HG02763 (cell line): Measurements from ENCODE around the gene LBX2.
A peak's percentile ranks its signal among the peaks of the same experiment; 100 is the strongest.

Experiments
- ATAC-seq: cut with Tn5 transposase; IDR thresholded peaks from one replicate; pipeline ENCODE4 v1.9.1; 2021; ENCODE audit warnings: mild to moderate bottlenecking, moderate library complexity; ENCODE audit not compliant: unreplicated experiment

Gene LBX2, protein sequence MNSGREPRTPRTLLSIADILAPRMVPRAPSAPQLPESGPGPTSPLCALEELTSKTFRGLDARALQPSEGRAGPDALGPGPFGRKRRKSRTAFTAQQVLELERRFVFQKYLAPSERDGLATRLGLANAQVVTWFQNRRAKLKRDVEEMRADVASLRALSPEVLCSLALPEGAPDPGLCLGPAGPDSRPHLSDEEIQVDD

DNA sequence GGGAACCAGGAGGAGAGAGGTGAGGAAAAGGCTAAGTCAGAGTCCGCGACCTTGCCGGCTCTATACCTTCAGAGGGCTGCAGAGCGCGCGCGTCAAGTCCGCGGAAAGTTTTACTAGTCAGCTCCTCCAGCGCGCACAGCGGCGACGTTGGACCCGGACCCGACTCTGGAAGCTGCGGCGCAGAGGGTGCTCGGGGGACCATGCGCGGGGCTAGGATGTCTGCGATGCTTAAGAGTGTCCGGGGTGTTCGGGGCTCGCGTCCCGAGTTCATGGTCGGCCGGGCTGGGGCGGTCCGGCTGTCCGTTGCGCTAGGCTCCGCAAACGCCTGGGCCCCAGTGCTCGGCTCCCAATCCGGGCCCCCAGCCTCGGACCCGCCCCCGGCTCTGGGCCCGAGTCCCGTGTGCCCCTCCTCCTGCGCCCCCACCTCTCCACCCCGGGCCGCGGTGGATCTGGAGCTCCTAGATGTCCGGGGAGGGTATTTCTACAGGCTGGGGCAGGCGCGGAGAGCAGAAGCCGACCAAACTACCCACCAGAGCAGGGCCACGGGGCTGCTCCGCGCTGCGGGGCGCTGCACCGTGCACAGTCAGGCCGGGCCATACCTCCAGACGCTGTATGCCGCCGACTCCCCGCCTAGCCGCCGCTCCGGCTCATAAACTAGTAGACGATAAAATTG, at the start of gene LBX2:
Gene LBX2, minus strand, starts transcription at position 337 of the 673 bp plus-strand sequence. Its CDS starts 66 bp downstream, at position 271.
- no peak for ATAC-seq

- ATAC-seq: no peak
Measured at GRCh38 chr2:74548285-74548899, 49.0 kb upstream of the LBX2 start.

- ATAC-seq: no peak
Measured at GRCh38 chr2:74546004-74546403, 46.6 kb upstream of the LBX2 start.

DNA sequence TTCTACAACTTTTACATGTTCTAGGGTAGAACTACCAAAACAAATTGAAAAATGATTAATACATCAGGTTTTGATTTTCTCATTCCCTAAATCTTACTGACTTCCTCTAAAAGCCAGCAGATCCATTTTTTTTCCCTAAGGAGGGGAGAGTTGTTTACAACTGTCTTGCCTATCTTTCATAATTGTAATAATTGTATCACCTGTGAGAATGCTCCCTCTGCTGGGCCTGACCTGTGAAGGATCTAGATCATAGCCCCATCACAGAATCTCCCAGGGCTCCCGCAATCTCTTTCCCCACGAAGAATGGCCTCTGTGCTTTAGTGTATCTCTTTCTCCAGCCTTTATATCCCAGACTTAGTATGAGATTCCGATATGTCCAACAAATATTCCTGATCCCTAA, 45.2 kb upstream of the LBX2 start:
- no peak for ATAC-seq

DNA sequence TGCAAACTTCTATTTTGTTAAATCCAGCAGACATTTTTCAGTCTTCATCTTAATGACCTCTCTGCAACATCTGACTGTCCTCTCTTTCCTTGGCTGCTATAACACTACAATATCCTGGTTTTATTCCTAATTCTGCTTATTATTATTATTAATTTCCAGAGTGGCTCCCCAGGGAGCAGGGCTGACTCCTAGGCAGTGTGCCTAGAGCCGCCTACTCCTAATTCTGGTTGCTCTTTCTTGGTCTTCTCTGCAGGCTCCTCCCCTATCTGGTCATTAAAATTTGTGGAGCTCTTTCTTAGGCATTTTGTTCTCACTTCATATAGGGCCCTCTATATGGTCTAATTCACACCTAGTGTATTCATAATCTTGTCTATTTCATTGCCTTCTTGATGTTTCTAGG, 43.6 kb upstream of the LBX2 start:
- ATAC-seq: no peak

GRCh38 chr2:74540291-74540690, 40.9 kb upstream of the LBX2 start:
- no peak for ATAC-seq

- ATAC-seq: no peak
Measured at GRCh38 chr2:74538881-74539339, 39.5 kb upstream of the LBX2 start.

GRCh38 chr2:74537140-74537539, 37.7 kb upstream of the LBX2 start:
- ATAC-seq: no peak

DNA sequence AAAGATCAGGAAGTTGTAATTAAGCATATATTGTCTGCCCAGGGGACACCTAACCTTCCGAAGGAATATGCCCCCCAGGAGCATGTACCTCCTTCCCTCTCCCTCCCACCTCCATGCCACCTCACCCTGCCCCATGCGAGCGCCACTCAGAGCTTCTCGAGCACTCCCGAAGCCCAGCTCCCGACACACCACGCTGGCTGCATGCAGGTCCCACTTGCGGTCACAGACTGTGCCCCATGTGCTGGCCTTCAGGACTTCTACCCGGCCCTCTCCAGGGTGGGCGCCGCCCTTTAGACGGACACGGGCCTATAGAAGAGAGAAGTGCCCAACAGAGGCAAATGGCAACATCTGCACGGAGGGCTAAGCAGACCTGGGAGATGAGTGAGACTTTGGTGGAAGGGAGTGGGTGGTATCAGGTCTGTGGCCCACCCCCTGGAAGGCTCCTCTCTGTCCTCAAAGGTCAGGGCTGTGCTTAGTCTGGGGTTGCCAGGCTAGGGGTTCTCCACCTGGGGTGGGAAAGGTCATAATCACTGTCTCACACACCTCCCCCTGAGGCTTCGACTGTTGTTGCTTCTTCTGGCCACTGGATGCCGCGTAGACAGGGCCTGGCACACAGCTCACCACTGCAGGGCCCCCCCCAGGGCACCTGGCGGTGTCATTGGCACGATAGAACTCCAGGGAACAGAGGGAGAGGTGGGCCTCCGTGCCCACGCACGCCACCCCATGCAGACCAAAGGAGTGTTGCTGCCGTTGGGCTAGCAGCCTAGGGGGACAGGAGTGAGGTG, 37.0 kb upstream of the LBX2 start:
- no peak for ATAC-seq

DNA sequence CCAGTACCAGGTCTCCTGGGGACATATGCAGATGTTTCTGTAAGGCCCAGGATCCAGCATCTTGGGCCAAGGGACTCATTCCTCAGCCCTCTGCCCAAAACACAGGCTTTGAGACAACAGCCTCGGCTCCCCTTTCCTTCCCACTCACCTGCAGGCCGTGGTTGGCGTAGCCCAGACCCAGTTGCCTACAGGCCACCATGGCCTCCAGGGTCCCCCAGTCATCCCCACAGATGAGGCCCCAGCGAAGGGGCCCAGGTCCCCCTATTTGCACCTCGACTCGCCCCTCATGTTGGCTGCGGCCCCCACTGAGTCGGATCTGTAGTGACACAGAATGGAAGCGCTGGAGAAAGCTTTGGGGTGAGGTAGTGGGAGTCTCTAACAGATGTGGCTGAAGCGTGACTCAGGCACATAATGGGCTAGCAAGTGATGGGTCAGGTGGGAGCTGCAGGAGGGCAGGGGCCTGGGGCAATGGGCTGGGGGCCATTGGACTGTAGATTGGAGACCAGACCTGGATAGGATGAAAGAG, 36.1 kb upstream of the LBX2 start:
- ATAC-seq: no peak

- ATAC-seq: no peak
Measured at GRCh38 chr2:74534411-74534810, 35.0 kb upstream of the LBX2 start.

GRCh38 chr2:74533464-74533863, 34.1 kb upstream of the LBX2 start:
- ATAC-seq: no peak

GRCh38 chr2:74532222-74532621, 32.8 kb upstream of the LBX2 start:
- no peak for ATAC-seq

DNA sequence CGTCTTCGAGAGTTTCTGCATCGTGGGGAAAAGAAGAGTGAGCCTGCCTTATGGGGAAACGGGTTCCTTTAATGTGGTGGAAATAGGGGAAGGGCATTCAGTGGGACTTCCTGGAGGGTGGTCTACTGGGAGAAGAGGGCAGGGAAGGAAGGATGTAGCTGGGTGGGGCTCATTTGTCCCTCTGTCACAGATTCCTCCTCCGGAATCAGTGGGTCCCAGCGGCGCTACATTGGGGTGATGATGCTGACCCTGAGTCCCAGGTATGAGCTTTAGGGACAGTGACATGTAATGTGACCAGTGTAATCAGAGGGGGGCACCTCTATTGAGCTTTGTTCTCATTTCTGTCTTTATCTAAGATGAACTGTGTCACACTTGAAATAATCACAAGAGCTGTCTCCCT, 32.3 kb upstream of the LBX2 start:
- ATAC-seq: no peak

DNA sequence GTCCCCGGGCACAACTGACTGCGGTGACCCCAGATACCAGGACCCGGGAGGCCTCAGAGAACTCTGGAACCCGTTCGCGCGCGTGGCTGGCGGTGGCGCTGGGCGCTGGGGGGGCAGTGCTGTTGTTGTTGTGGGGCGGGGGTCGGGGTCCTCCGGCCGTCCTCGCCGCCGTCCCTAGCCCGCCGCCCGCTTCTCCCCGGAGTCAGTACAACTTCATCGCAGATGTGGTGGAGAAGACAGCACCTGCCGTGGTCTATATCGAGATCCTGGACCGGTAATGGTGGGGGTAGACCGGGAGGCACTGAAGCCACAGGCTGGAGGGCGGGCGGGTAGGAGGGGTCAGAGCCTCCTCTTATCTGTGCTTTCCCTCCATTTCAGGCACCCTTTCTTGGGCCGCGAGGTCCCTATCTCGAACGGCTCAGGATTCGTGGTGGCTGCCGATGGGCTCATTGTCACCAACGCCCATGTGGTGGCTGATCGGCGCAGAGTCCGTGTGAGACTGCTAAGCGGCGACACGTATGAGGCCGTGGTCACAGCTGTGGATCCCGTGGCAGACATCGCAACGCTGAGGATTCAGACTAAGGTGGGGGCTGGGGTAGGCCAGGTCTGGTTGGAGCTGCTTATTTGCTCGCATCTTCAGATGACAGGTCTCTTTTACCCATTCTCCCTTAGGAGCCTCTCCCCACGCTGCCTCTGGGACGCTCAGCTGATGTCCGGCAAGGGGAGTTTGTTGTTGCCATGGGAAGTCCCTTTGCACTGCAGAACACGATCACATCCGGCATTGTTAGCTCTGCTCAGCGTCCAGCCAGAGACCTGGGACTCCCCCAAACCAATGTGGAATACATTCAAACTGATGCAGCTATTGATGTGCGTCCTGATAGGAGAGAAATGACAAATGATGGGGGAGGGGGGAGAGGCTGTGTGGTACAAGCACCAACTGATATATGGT, 31.1 kb upstream of the LBX2 start:
- ATAC-seq: no peak

GRCh38 chr2:74529357-74530238, 30.2 kb upstream of the LBX2 start, which contains the start of the genes AUP1 and HTRA2:
Gene AUP1 (minus strand): TSS chr2:74529706. CDS start chr2:74529629, 77 bp downstream.
Gene HTRA2 (plus strand): TSS chr2:74529933. CDS start chr2:74530007, 74 bp downstream.
- peak; percentile 83 for ATAC-seq

- ATAC-seq: peak; percentile 5
Measured at GRCh38 chr2:74528600-74529356, 29.4 kb upstream of the LBX2 start.

GRCh38 chr2:74527741-74528140, 28.3 kb upstream of the LBX2 start:
- no peak for ATAC-seq
